CD4-positive, alpha-beta T cell (primary cell): ENCODE results near the gene RRP12. TPM values are rescaled to one million over a fixed set of nuclear protein-coding genes. Genes with fewer than 3 reads are reported as not detected.

Experiments used
- ATAC-seq: fragments of 200-7000 bp; cut with Tn5 transposase; one replicate; pipeline ENCODE4 v1.10.0; 2022; ENCODE audit warnings: mild to moderate bottlenecking; ENCODE audit not compliant: poor library complexity
- CTCF ChIA-PET: fragments of 350-600 bp; sonication (Branson Sonifier 250); formaldehyde crosslinking; loops from one replicate; lab custom pipeline; 2021; ENCODE audit warnings: antibody characterized with exemption, inconsistent platforms; lab: Charles Lee
- POLR2A ChIA-PET: fragments of 350-600 bp; sonication (Branson Sonifier 250); formaldehyde crosslinking; loops from one replicate; lab custom pipeline; 2021; ENCODE audit warnings: antibody characterized with exemption, inconsistent platforms; lab: Charles Lee
- DNase-seq, 14 experiments: peaks; one replicate each; pipeline ENCODE4 v3.0.0-alpha.2; 2013 to 2020; ENCODE audit warnings: mixed read lengths in 2 of 14
- H3K27ac ChIP-seq, 2 donors: one replicate each; pipeline versions ENCODE4 v1.5.1 to v1.7.0; 2013; ENCODE audit warnings: low read length in 2 of 2, low read depth in 1 of 2, mild to moderate bottlenecking in 1 of 2
- H3K27me3 ChIP-seq, 2 experiments: 1 replicate in 1 of 2; 2 replicates in 1 of 2; pipeline versions ENCODE4 v1.6.1 to v1.7.0; 2013; ENCODE audit warnings: low read length in 2 of 2, control low read depth in 1 of 2, mild to moderate bottlenecking in 1 of 2, moderate library complexity in 1 of 2; ENCODE audit not compliant: insufficient read depth in 2 of 2, control insufficient read depth in 1 of 2
- H3K36me3 ChIP-seq: one replicate; pipeline ENCODE4 v1.6.1; 2013; ENCODE audit warnings: low read length, control low read depth; ENCODE audit not compliant: insufficient read depth
- H3K4me1 ChIP-seq: one replicate; pipeline ENCODE4 v1.6.1; 2013; ENCODE audit warnings: low read length, control low read depth; ENCODE audit not compliant: insufficient read depth
- H3K4me3 ChIP-seq: one replicate; pipeline ENCODE4 v1.5.1; 2013; ENCODE audit warnings: mild to moderate bottlenecking, low read length, moderate library complexity
- H3K9me3 ChIP-seq, 2 experiments: 1 replicate in 1 of 2; 2 replicates in 1 of 2; pipeline versions ENCODE4 v1.6.1 to v1.7.0; 2013; ENCODE audit warnings: low read length in 2 of 2, mild to moderate bottlenecking in 2 of 2, control low read depth in 1 of 2, moderate library complexity in 1 of 2; ENCODE audit not compliant: control insufficient read depth in 1 of 2, insufficient read depth in 1 of 2
- H3K27ac Mint-ChIP-seq: one replicate; pipeline ENCODE4 v1.8.0; 2020; ENCODE audit warnings: mixed read lengths
- H3K27me3 Mint-ChIP-seq: one replicate; pipeline ENCODE4 v1.8.0; 2021; ENCODE audit warnings: mixed read lengths
- H3K36me3 Mint-ChIP-seq: one replicate; pipeline ENCODE4 v1.8.0; 2021; ENCODE audit warnings: low read depth, mixed read lengths
- H3K4me1 Mint-ChIP-seq: one replicate; pipeline ENCODE4 v1.8.0; 2021; ENCODE audit warnings: low read depth, mixed read lengths
- H3K4me3 Mint-ChIP-seq: one replicate; pipeline ENCODE4 v1.8.0; 2020; ENCODE audit warnings: mild to moderate bottlenecking, mixed read lengths
- H3K9me3 Mint-ChIP-seq: one replicate; pipeline ENCODE4 v1.8.0; 2020; ENCODE audit warnings: mixed read lengths
- CTCF ChIP-seq: fragments of 200-600 bp; IDR thresholded peaks from one replicate; pipeline ENCODE4 v1.8.0; 2022; ENCODE audit warnings: antibody characterized with exemption, mild to moderate bottlenecking
- intact Hi-C, 2 experiments: fragments of 100-400 bp; cut with DNase I in 1 of 2; cut with micrococcal nuclease in 1 of 2; formaldehyde crosslinking; loops; one replicate each; pipeline versions ENCODE4 v1.15.1 to v1.9.0; 2023 to 2025; cut with DNase I, micrococcal nuclease
- total RNA-seq, 174 experiments: library from RNA in 2 of 174; stranded (reverse) in 2 of 174; gene quantifications; one replicate each; pipeline ENCODE4 v1.2.3 and lab custom pipeline; 2021 to 2026

Gene RRP12
- total RNA-seq, 2 experiments from 2014 or later, result 84.2 to 87.6 TPM

GRCh38 chr10:97355571-97355975 lies 45.6 kb downstream of the RRP12 start:
- ChIA-PET CTCF (interaction anchor here (0.5 to 2.8 kb wide), 7 partner anchors 9 to 145 kb away, joined by 3 to 20 read pairs (median 3); no protein-coding TSS in a partner anchor), POLR2A (interaction anchor here (1.2 kb wide), 1 partner anchor 21 kb away, joined by 5 read pairs; the partner anchor contains the start of gene FRAT2)
- Mint-ChIP-seq H3K9me3 (no peaks in the 10 kb centered on the region), H3K4me1 (no peaks in the 10 kb centered on the region), H3K4me3 (no peak overlapping the region), H3K36me3 (peaks cover 41% of the 10 kb centered on the region), H3K27ac (no peak overlapping the region), H3K27me3 (no peaks in the 10 kb centered on the region)
- Histone ChIP-seq H3K9me3 (no peaks in the 10 kb centered on the region), H3K36me3 (peaks cover 19% of the 10 kb centered on the region), H3K27me3 (no peaks in the 10 kb centered on the region), H3K27ac (no peak overlapping the region), H3K4me1 (peaks cover 3% of the 10 kb centered on the region), H3K4me3 (no peak overlapping the region)
- peak; percentile 53 for TF ChIP-seq CTCF
- peak in 7 of 14 experiments; percentile 9 to 59 (median 35) for DNase-seq
- ATAC-seq, result peak; percentile 43
- intact Hi-C loops, result loop anchor here (2.0 to 10.0 kb wide), 3 partner anchors 77 to 283 kb away; no protein-coding TSS in a partner anchor

GRCh38 chr10:97353945-97354344 lies 47.2 kb downstream of the RRP12 start:
- Mint-ChIP-seq H3K27me3 (no peaks in the 10 kb centered on the region), H3K4me3 (no peak overlapping the region), H3K9me3 (no peaks in the 10 kb centered on the region), H3K36me3 (peaks cover 30% of the 10 kb centered on the region), H3K27ac (no peak overlapping the region), H3K4me1 (no peaks in the 10 kb centered on the region)
- CTCF ChIA-PET, result no interaction called here
- no peaks in the 10 kb centered on the region for H3K27me3 ChIP-seq
- POLR2A ChIA-PET, result no interaction called here
- intact Hi-C loops, result loop anchor here (2.0 to 10.0 kb wide), 3 partner anchors 75 to 281 kb away; no protein-coding TSS in a partner anchor
- H3K36me3 ChIP-seq, result peaks cover 15% of the 10 kb centered on the region
- no peak overlapping the region for H3K27ac ChIP-seq
- H3K9me3 ChIP-seq, result no peaks in the 10 kb centered on the region
- no peak for ATAC-seq
- TF ChIP-seq CTCF, result no peak
- H3K4me3 ChIP-seq, result no peak overlapping the region
- H3K4me1 ChIP-seq, result peaks cover 3% of the 10 kb centered on the region
- peak in 2 of 14 experiments; percentile 59 to 74 for DNase-seq

DNA sequence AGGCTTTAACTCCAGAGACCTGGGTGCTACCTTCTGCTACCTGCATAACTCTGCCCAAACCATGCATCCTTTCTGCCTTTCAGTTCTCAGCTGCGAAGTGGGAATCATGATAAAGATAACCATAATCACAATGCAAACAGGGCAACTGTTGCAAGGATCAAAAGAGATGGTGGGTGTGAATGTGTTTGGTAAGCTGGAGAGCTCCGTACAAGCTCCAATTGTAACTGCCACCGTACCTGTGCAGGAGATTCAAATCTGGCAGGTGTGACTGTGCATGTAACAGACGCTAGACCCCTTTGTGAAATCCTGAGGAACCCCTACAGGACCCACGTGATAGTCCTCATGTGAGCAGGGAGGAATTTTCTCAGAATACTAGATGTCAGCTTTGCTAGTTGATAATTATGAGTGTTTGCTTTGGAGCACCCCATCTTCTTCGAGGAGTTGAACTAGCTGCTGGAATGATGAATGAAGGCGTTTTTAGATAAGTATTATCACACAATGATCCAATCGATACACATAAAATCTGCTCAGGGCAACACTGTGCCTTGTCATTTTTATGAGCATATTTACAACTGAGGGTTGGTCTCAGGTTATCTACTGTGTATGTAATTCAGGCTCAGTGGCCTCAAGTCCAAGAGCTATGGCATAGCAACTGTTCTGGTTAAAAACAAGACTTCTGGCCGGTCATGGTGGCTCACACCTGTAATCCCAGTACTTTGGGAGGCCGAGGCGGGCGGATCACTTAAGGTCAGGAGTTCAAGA lies 51.2 kb downstream of the RRP12 start:
- Mint-ChIP-seq H3K36me3 (no peaks in the 10 kb centered on the region), H3K4me3 (no peak overlapping the region), H3K27ac (no peak overlapping the region), H3K27me3 (no peaks in the 10 kb centered on the region), H3K4me1 (no peaks in the 10 kb centered on the region), H3K9me3 (no peaks in the 10 kb centered on the region)
- no peak overlapping the region for H3K4me3 ChIP-seq
- no peaks in the 10 kb centered on the region for H3K4me1 ChIP-seq
- H3K9me3 ChIP-seq, result no peaks in the 10 kb centered on the region
- H3K27ac ChIP-seq, result no peak overlapping the region
- ChIA-PET POLR2A (no interaction called here), CTCF (interaction anchor here (0.5 to 1.1 kb wide), 2 partner anchors 71 to 99 kb away, joined by 3 read pairs; no protein-coding TSS in a partner anchor)
- DNase-seq (no peak), ATAC-seq (no peak)
- TF ChIP-seq CTCF, result no peak
- intact Hi-C loops, result loop anchor here in 1 of 2 experiments (10.0 kb wide), 1 partner anchor 275 kb away; no protein-coding TSS in a partner anchor
- no peaks in the 10 kb centered on the region for H3K36me3 ChIP-seq
- H3K27me3 ChIP-seq, result no peaks in the 10 kb centered on the region
